SK-N-SH (cell line): ENCODE data around the gene GBX1. TPM values are rescaled to one million over a fixed set of nuclear protein-coding genes. Genes with fewer than 3 reads are reported as not detected.

Source experiments
- CTCF ChIA-PET: fragments of 300-600, 350-600 bp; formaldehyde crosslinking; extraction: SDS; loops from one replicate; lab custom pipeline; 2021; lab: Yijun Ruan, JAX
- POLR2A ChIA-PET: fragments of 350-600 bp; sonication (Branson Sonifier 250); formaldehyde crosslinking; extraction: SDS; loops from one replicate; lab custom pipeline; 2020; ENCODE audit warnings: antibody characterized with exemption, inconsistent platforms; lab: Yijun Ruan, JAX
- DNase-seq: peaks from one replicate; pipeline ENCODE4 v3.0.0; 2012
- H2AFZ ChIP-seq: fragments of 200-600 bp; sonication (generic); 2 replicates; pipeline ENCODE4 v1.8.1; 2016; ENCODE audit warnings: antibody characterized with exemption, mild to moderate bottlenecking, low read depth
- H3F3A ChIP-seq: fragments of 200-600 bp; sonication (generic); replicated peaks from 2 replicates; pipeline ENCODE3; 2016; ENCODE audit warnings: antibody characterized with exemption, mild to moderate bottlenecking; ENCODE audit not compliant: insufficient read depth
- H3K27ac ChIP-seq, 2 experiments: fragments of 200-500 bp in 1 of 2; fragments of 200-600 bp in 1 of 2; sonication (Bioruptor generic) in 1 of 2; sonication (generic), shearing (Covaris generic) in 1 of 2; 2 replicates each; pipeline versions ENCODE4 v1.5.1 to v1.6.1; 2014 to 2016; ENCODE audit warnings: low read depth in 2 of 2, inconsistent platforms in 1 of 2, low read length in 1 of 2, mild to moderate bottlenecking in 1 of 2, mixed read lengths in 1 of 2
- H3K27me3 ChIP-seq: fragments of 200-600 bp; sonication (generic), shearing (Covaris generic); 2 replicates; pipeline ENCODE4 v1.6.1; 2016; ENCODE audit warnings: mixed run types; ENCODE audit not compliant: insufficient read depth
- H3K36me3 ChIP-seq, 2 experiments: fragments of 200-500 bp in 1 of 2; fragments of 200-600 bp in 1 of 2; sonication (Bioruptor generic) in 1 of 2; sonication (generic) in 1 of 2; replicated peaks in 1 of 2; 2 replicates each; pipeline versions ENCODE3 to v1.5.1; 2014 to 2016; ENCODE audit warnings: low read length in 1 of 2, mild to moderate bottlenecking in 1 of 2; ENCODE audit not compliant: insufficient read depth in 2 of 2, control insufficient read depth in 1 of 2
- H3K4me1 ChIP-seq, 2 experiments: fragments of 200-500 bp in 1 of 2; fragments of 200-600 bp in 1 of 2; sonication (Bioruptor generic) in 1 of 2; sonication (generic), shearing (Covaris generic) in 1 of 2; 2 replicates each; pipeline versions ENCODE4 v1.5.1 to v1.6.1; 2014 to 2016; ENCODE audit warnings: low read depth in 1 of 2, low read length in 1 of 2, mixed run types in 1 of 2; ENCODE audit not compliant: insufficient read depth in 2 of 2, control insufficient read depth in 1 of 2
- H3K4me2 ChIP-seq: fragments of 200-600 bp; sonication (generic), shearing (Covaris generic); 2 replicates; pipeline ENCODE4 v1.6.1; 2017; ENCODE audit warnings: mixed run types
- H3K4me3 ChIP-seq, 2 experiments: fragments of 200-500 bp in 1 of 2; fragments of 200-600 bp in 1 of 2; sonication (Bioruptor generic) in 1 of 2; sonication (generic), shearing (Covaris generic) in 1 of 2; 2 replicates each; pipeline versions ENCODE4 v1.5.1 to v1.8.1; 2014 to 2016; ENCODE audit warnings: low read depth in 2 of 2, inconsistent platforms in 1 of 2, low read length in 1 of 2, mild to moderate bottlenecking in 1 of 2, mixed read lengths in 1 of 2, moderate library complexity in 1 of 2
- H3K79me2 ChIP-seq: fragments of 200-600 bp; sonication (generic); 2 replicates; pipeline ENCODE4 v1.8.1; 2017; ENCODE audit warnings: mild to moderate bottlenecking; ENCODE audit not compliant: insufficient read depth
- H3K9ac ChIP-seq: fragments of 200-600 bp; sonication (generic); 2 replicates; pipeline ENCODE4 v1.6.1; 2017; ENCODE audit warnings: mixed run types
- H3K9me2 ChIP-seq: fragments of 200-600 bp; sonication (generic); 2 replicates; pipeline ENCODE4 v1.6.1; 2017; ENCODE audit warnings: mixed run types
- H3K9me3 ChIP-seq: fragments of 200-600 bp; sonication (generic); 2 replicates; pipeline ENCODE4 v1.6.1; 2017; ENCODE audit warnings: mixed run types, mild to moderate bottlenecking, moderate library complexity
- H4K20me1 ChIP-seq: fragments of 200-600 bp; sonication (generic); 2 replicates; pipeline ENCODE4 v1.6.1; 2017; ENCODE audit warnings: mild to moderate bottlenecking, mixed run types; ENCODE audit not compliant: insufficient read depth
- ELF1 ChIP-seq: IDR thresholded peaks from 2 replicates; pipeline ENCODE4 v1.4.0; 2012
- FOSL2 ChIP-seq: IDR thresholded peaks from 2 replicates; pipeline ENCODE4 v1.4.0; 2012; ENCODE audit warnings: low read depth, mild to moderate bottlenecking, moderate library complexity, borderline replicate concordance
- FOXJ3 ChIP-seq: sonication (generic); formaldehyde crosslinking; IDR thresholded peaks from 2 replicates; pipeline ENCODE4 v1.5.1; 2020; ENCODE audit warnings: mild to moderate bottlenecking, missing genetic modification reagents
- FOXM1 ChIP-seq: IDR thresholded peaks from 2 replicates; pipeline ENCODE4 v1.4.0; 2012; ENCODE audit warnings: low read depth, mild to moderate bottlenecking
- GABPA ChIP-seq: IDR thresholded peaks from 2 replicates; pipeline ENCODE4 v1.4.0; 2012; ENCODE audit warnings: low read depth, mild to moderate bottlenecking
- IRF3 ChIP-seq: fragments of 150-350 bp; IDR thresholded peaks from 2 replicates; pipeline ENCODE4 v1.6.1; 2016; ENCODE audit warnings: mild to moderate bottlenecking, low read depth, low read length
- JUND ChIP-seq: IDR thresholded peaks from 2 replicates; pipeline ENCODE4 v1.4.0; 2012
- MXI1 ChIP-seq: IDR thresholded peaks from 2 replicates; pipeline ENCODE4 v1.6.1; 2012; ENCODE audit warnings: mild to moderate bottlenecking, low read depth, low read length, improper control_type of control experiment
- NFIC ChIP-seq: IDR thresholded peaks from 2 replicates; pipeline ENCODE4 v1.4.0; 2012; ENCODE audit warnings: borderline replicate concordance
- NRF1 ChIP-seq: IDR thresholded peaks from 2 replicates; pipeline ENCODE4 v1.6.1; 2012; ENCODE audit warnings: low read depth, mild to moderate bottlenecking, low read length
- RAD21 ChIP-seq: IDR thresholded peaks from 2 replicates; pipeline ENCODE4 v1.6.1; 2012; ENCODE audit warnings: mild to moderate bottlenecking, low read length
- REST ChIP-seq: IDR thresholded peaks from 2 replicates; pipeline ENCODE4 v1.6.1; 2012; ENCODE audit warnings: mild to moderate bottlenecking, low read depth, low read length, moderate library complexity
- RFX5 ChIP-seq: IDR thresholded peaks from 2 replicates; pipeline ENCODE4 v1.6.1; 2012; ENCODE audit warnings: mild to moderate bottlenecking, improper control_type of control experiment, low read length
- RXRA ChIP-seq: IDR thresholded peaks from 2 replicates; pipeline ENCODE4 v1.4.0; 2012; ENCODE audit warnings: low read depth, mild to moderate bottlenecking, borderline replicate concordance
- SIN3A ChIP-seq: IDR thresholded peaks from 2 replicates; pipeline ENCODE4 v1.6.1; 2012; ENCODE audit warnings: low read depth, mild to moderate bottlenecking, low read length, moderate library complexity, borderline replicate concordance
- WGBS: methylation state at CpG from one replicate; pipeline ENCODE4 v1.1.6; 2017; ENCODE audit warnings: low lambda C conversion rate; 5-methylcytosine and 5-hydroxymethylcytosine counted together
- polyA plus RNA-seq, 3 experiments: library from polyadenylated mRNA; depleted of rRNA; stranded (reverse); fragments of >200 nt; gene quantifications; 2 replicates each; pipeline ENCODE4 v1.2.3, GENCODE V29; 2012

The GBX1 gene
- polyA plus RNA-seq, 1 of the 3 experiments (the other 2 are of a cell fraction): not detected

GRCh38 chr7:151209588-151209987 lies 42.1 kb upstream of the GBX1 start (continued):
- TF ChIP-seq REST: no peak
- no peak for TF ChIP-seq FOSL2
- no peak for TF ChIP-seq JUND

GRCh38 chr7:151208253-151208862 lies 40.9 kb upstream of the GBX1 start:
- H3K9me2 ChIP-seq: no peaks in the 10 kb centered on the region
- H3K4me2 ChIP-seq: no peak overlapping the region
- 64% methylated on average over 9 of the region's 9 CpGs for WGBS
- H3K4me3 ChIP-seq: no peak overlapping the region
- no peak for TF ChIP-seq FOSL2
- no peak for TF ChIP-seq IRF3
- TF ChIP-seq RFX5: no peak
- TF ChIP-seq SIN3A: no peak
- no peak for TF ChIP-seq REST
- TF ChIP-seq RXRA: no peak
- TF ChIP-seq ELF1: no peak
- TF ChIP-seq FOXM1: no peak
- no peak for TF ChIP-seq FOXJ3
- no peak for TF ChIP-seq NRF1
- TF ChIP-seq GABPA: no peak
- no peak for TF ChIP-seq NFIC
- no peak for TF ChIP-seq MXI1
- TF ChIP-seq RAD21: no peak
- H3K79me2 ChIP-seq: no peaks in the 10 kb centered on the region
- H4K20me1 ChIP-seq: 0 out of 2 replicates have a peak, but pooled peaks cover 9% of the 10 kb centered on the region
- ChIA-PET POLR2A (interaction anchor here (0.6 to 0.9 kb wide), 2 partner anchors 19 to 21 kb away, joined by 3 read pairs; partner anchors contain the start of gene ABCF2), CTCF (interaction anchor here (0.7 to 0.9 kb wide), 2 partner anchors 19 to 36 kb away, joined by 3 read pairs; partner anchors contain the start of gene ABCF2)
- H3K27ac ChIP-seq: no peak overlapping the region
- no peak overlapping the region for H3K9ac ChIP-seq
- no peak overlapping the region for H2AFZ ChIP-seq
- no peaks in the 10 kb centered on the region for H3K9me3 ChIP-seq
- DNase-seq: no peak
- H3K36me3 ChIP-seq: peaks cover 4 to 8% of the 10 kb centered on the region in 2 experiments
- no peaks in the 10 kb centered on the region for H3F3A ChIP-seq
- peaks cover 33% of the 10 kb centered on the region for H3K27me3 ChIP-seq
- H3K4me1 ChIP-seq: no peaks in the 10 kb centered on the region
